Right lobe of liver (tissue), 6 donors: ENCODE results near the gene AXIN1. TPM values are rescaled to one million over a fixed set of nuclear protein-coding genes. Genes with fewer than 3 reads are reported as not detected.

Experiments used
- ATAC-seq, 4 donors: fragments of 200-7000 bp; cut with Tn5 transposase; one replicate each; pipeline ENCODE4 v1.9.1; 2020; ENCODE audit warnings: mild to moderate bottlenecking in 4 of 4, moderate library complexity in 4 of 4
- DNase-seq, 3 donors: peaks; one replicate each; pipeline ENCODE4 v3.0.0-alpha.2; 2020
- H3K27ac ChIP-seq, 3 donors: fragments of 200-600 bp; one replicate each; pipeline ENCODE4 v1.8.0; 2022
- H3K27me3 ChIP-seq, 2 donors: fragments of 200-600 bp; one replicate each; pipeline ENCODE4 v1.8.0; 2022
- H3K36me3 ChIP-seq, 4 donors: fragments of 200-600 bp; sonication (generic) in 1 of 4; one replicate each; pipeline versions ENCODE4 v1.5.1 to v1.8.0; 2017 to 2022; ENCODE audit warnings: control low read depth in 1 of 4
- H3K4me1 ChIP-seq, 4 donors: fragments of 200-600 bp; sonication (generic) in 1 of 4; one replicate each; pipeline versions ENCODE4 v1.5.1 to v1.8.0; 2017 to 2022; ENCODE audit warnings: control low read depth in 1 of 4
- H3K4me3 ChIP-seq, 3 donors: fragments of 200-600 bp; one replicate each; pipeline ENCODE4 v1.8.0; 2022
- H3K9me3 ChIP-seq, 4 donors: fragments of 200-600 bp; sonication (generic) in 1 of 4; one replicate each; pipeline versions ENCODE4 v1.5.1 to v1.8.0; 2017 to 2022; ENCODE audit warnings: control low read depth in 1 of 4
- CTCF ChIP-seq, 4 donors: fragments of 200-600 bp in 3 of 4; fragments of 450-650 bp in 1 of 4; IDR thresholded peaks; one replicate each; pipeline versions ENCODE4 v1.5.1 to v1.8.0; 2016 to 2022; ENCODE audit warnings: antibody characterized with exemption in 4 of 4, mild to moderate bottlenecking in 2 of 4
- POLR2A ChIP-seq: fragments of 450-650 bp; IDR thresholded peaks from one replicate; pipeline ENCODE4 v1.6.1; 2017; ENCODE audit warnings: antibody characterized with exemption, mild to moderate bottlenecking
- WGBS: methylation state at CpG from one replicate; pipeline ENCODE4 v1.1.6; 2018; ENCODE audit warnings: low coverage, low lambda C conversion rate; ENCODE audit not compliant: insufficient coverage; ENCODE audit errors: missing lambda C conversion rate; 5-methylcytosine and 5-hydroxymethylcytosine counted together
- intact Hi-C, 2 donors: fragments of 100-400 bp; cut with DNase I; formaldehyde crosslinking; loops; one replicate each; pipeline versions ENCODE4 v1.11.2 to v1.14.1; 2022
- total RNA-seq, 6 experiments: library from RNA; depleted of rRNA in 2 of 6; stranded (reverse); fragments of >200 nt in 2 of 6; fragmentation: NEBNext Ultra II Directional in 3 of 6; extraction: Animal tissue kit (Norgen Biotek cat#: 25700) in 3 of 6; gene quantifications; one replicate each; pipeline versions ENCODE4 v1.1.0 to v1.2.4, GENCODE V29; 2016 to 2023
- donor health status: DM: no; HTN: yes; CAD: no.
- donor health status: DM: no; HTN: no; CAD: no.
- donor health status: DM: no; HTN: no; CAD: no.
- donor health status: DM: no; HTN: yes; CAD: no.
- donor health status: DM: no; HTN: yes; CAD: no.

AXIN1 gene
- total RNA-seq, 6 experiments from 2014 or later, result 5.5 to 17.4 (median 9.4) TPM

- intact Hi-C loops, result no loop called here
- no peak for DNase-seq
- Histone ChIP-seq H3K4me1 (no peaks in the 10 kb centered on the region), H3K4me3 (no peak overlapping the region), H3K27ac (no peak overlapping the region), H3K9me3 (no peaks in the 10 kb centered on the region), H3K27me3 (no peaks in the 10 kb centered on the region), H3K36me3 (peaks cover 0 to 32% (median 2%) of the 10 kb centered on the region in 4 donors)
- WGBS, result 91% methylated on average over 12 of the region's 29 CpGs
- no peak for ATAC-seq
- TF ChIP-seq CTCF (IDR thresholded peaks at IDR 0.05), result no peak
- TF ChIP-seq POLR2A, result no peak
Observed at GRCh38 chr16:262121-262745, 90.3 kb downstream of the AXIN1 start.

GRCh38 chr16:261031-261691 is 91.4 kb downstream of the AXIN1 start:
- no peak for ATAC-seq
- Histone ChIP-seq H3K9me3 (no peaks in the 10 kb centered on the region), H3K4me3 (no peak overlapping the region), H3K27ac (no peak overlapping the region), H3K4me1 (no peaks in the 10 kb centered on the region), H3K36me3 (peaks cover 0 to 32% (median 3%) of the 10 kb centered on the region in 4 donors), H3K27me3 (no peaks in the 10 kb centered on the region)
- WGBS, result 90% methylated on average over 2 of the region's 28 CpGs
- intact Hi-C loops, result no loop called here
- DNase-seq, result peak in 1 of 3 donors; percentile 47
- no peak for TF ChIP-seq CTCF (IDR thresholded peaks at IDR 0.05)
- TF ChIP-seq POLR2A, result no peak

- ATAC-seq, result no peak
- no peak overlapping the region for H3K27ac ChIP-seq
- no peak for DNase-seq
- H3K4me3 ChIP-seq, result no peak overlapping the region
- H3K9me3 ChIP-seq, result no peaks in the 10 kb centered on the region
- no peak for TF ChIP-seq POLR2A
- no peak for TF ChIP-seq CTCF (IDR thresholded peaks at IDR 0.05)
- 93% methylated on average over 9 of the region's 19 CpGs for WGBS
- no peaks in the 10 kb centered on the region for H3K27me3 ChIP-seq
- intact Hi-C loops, result no loop called here
- H3K4me1 ChIP-seq, result no peaks in the 10 kb centered on the region
- H3K36me3 ChIP-seq, result peaks cover 0 to 32% (median 4%) of the 10 kb centered on the region in 4 donors
Observed at GRCh38 chr16:260326-260725, 92.2 kb downstream of the AXIN1 start.

GRCh38 chr16:259814-260253 is 92.7 kb downstream of the AXIN1 start:
- H3K9me3 ChIP-seq, result no peaks in the 10 kb centered on the region
- TF ChIP-seq POLR2A (no peak), CTCF (IDR thresholded peaks at IDR 0.05) (no peak)
- H3K4me1 ChIP-seq, result no peaks in the 10 kb centered on the region
- H3K36me3 ChIP-seq, result peaks cover 0 to 32% (median 7%) of the 10 kb centered on the region in 4 donors
- no peak for DNase-seq
- no peak for ATAC-seq
- H3K27ac ChIP-seq, result no peak overlapping the region
- intact Hi-C loops, result no loop called here
- no peak overlapping the region for H3K4me3 ChIP-seq
- WGBS, result 67% methylated on average over 6 of the region's 13 CpGs
- H3K27me3 ChIP-seq, result no peaks in the 10 kb centered on the region
